Heart left ventricle (tissue), 13 donors: ENCODE measurements around the gene KANK2.

Experiments
- POLR2A ChIP-seq, 2 donors: fragments of 450-650 bp; IDR thresholded peaks; one replicate each; pipeline ENCODE4 v1.6.1; 2017; ENCODE audit warnings: antibody characterized with exemption in 2 of 2, mild to moderate bottlenecking in 2 of 2, moderate library complexity in 2 of 2
- TF ChIP-seq, protein P1 (sequence below), 12 donors: fragments of 200-600 bp; sonication (generic) in 4 of 12; IDR thresholded peaks; one replicate each; pipeline versions ENCODE4 v1.5.0 to v1.8.0; 2018 to 2022; ENCODE audit warnings: antibody characterized with exemption in 12 of 12, mild to moderate bottlenecking in 5 of 12
- donor health status: ischemic (EF 13 %, LVEDD 7.1; RV severe dilation, severe dysfunction).
- donor health status: DM: no; HTN: yes; CAD: no.
- donor health status: DM: no; HTN: no; CAD: no.
- donor health status: ischemic (EF 25% LVEDD 6.9; RV normal size, moderate dysfunction).
- donor health status: ischemic (EF 25% LVEDD 5.7; RV mildly dilated, moderate dysfunction).
- donor health status: ischemic (EF 35%, LVEDD 5.7; RV mildly dilated, moderate dysfunction).
- donor health status: nonischemic (EF 11% LVEDD 7.7; RV severe dilation, severe dysfunction).
- donor health status: DM: yes; HTN: yes; CAD: no.
- donor health status: PGD.
- donor health status: ischemic (EF 29% LVEDD 5.4; RV normal size, mild dysfunction).
- donor health status: nonischemic (EF 23%, LVEDD 6.1; RV moderate dilation, normal function).

DNA sequence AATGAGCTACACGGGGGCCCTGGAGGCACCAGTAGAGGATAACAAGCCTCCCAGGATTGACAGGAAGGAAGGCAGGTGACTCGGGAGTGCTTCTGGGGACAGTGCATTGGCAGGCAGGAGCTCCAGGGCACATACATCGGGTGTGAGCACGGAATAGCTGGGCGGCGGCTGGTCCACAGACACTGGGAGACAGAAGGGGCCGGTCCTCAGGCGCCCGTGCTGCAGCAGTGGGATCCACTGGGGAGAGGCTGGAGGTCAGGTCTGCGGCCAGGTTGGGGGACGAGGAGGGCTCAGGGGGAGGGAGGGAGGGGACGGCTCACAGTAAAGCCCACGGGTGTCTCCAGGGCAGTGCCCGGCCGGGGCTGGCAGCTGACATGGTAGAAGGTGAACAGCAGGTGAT, 40.0 kb upstream of the KANK2 start:
- TF ChIP-seq, protein P1, sequence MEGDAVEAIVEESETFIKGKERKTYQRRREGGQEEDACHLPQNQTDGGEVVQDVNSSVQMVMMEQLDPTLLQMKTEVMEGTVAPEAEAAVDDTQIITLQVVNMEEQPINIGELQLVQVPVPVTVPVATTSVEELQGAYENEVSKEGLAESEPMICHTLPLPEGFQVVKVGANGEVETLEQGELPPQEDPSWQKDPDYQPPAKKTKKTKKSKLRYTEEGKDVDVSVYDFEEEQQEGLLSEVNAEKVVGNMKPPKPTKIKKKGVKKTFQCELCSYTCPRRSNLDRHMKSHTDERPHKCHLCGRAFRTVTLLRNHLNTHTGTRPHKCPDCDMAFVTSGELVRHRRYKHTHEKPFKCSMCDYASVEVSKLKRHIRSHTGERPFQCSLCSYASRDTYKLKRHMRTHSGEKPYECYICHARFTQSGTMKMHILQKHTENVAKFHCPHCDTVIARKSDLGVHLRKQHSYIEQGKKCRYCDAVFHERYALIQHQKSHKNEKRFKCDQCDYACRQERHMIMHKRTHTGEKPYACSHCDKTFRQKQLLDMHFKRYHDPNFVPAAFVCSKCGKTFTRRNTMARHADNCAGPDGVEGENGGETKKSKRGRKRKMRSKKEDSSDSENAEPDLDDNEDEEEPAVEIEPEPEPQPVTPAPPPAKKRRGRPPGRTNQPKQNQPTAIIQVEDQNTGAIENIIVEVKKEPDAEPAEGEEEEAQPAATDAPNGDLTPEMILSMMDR (IDR thresholded peaks at IDR 0.05) = no peak
- no peak for TF ChIP-seq POLR2A (IDR thresholded peaks at IDR 0.05)
